ENCODE data around the gene PLA2G2C.

Gene PLA2G2C

DNA sequence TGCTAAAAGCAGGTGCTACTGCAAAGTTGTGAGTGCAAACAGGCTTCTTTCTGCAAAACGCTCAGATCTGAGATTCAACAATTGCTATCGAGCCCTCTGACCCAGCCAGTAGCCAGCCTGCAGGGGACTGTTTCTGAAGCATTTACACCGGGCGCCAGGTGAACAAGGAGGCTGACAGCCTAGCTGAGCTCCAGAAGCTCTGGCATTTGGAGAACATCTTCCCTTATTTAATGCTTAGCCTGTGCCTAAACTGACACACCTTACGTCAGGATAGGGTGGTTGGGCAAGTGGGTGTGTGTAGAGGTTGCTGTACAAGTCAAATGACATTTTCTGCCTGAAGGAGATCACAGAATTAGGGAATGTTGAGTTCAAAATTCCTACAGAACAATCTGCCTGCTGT lies 15.8 kb upstream of the PLA2G2C start:
- no peak for DNase-seq

- no peak for DNase-seq
Measured at GRCh38 chr1:20200966-20201365, 14.6 kb upstream of the PLA2G2C start.

- DNase-seq = no peak
Measured at GRCh38 chr1:20199840-20200239, 13.5 kb upstream of the PLA2G2C start.

- no peak for DNase-seq
Measured at GRCh38 chr1:20199403-20199802, 13.1 kb upstream of the PLA2G2C start.

DNA sequence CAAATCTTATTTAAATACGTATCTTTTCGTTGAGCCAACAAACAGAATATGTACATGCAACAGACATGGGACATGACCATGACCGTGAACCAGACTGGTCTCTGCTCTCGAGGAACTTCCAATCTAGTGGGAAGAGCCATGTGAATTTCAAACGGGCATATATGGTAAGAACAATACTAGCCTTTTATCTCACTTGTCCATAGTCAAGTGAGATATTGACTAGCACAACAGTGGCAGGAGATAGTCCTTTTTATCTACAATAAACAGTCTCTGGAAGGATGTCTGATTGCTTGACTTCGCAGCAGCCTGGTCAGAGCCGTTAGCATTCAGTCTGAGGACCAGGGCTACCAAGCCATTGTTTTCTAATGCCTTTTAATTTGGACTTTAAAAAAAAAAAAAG lies 12.6 kb upstream of the PLA2G2C start:
- DNase-seq = no peak

DNA sequence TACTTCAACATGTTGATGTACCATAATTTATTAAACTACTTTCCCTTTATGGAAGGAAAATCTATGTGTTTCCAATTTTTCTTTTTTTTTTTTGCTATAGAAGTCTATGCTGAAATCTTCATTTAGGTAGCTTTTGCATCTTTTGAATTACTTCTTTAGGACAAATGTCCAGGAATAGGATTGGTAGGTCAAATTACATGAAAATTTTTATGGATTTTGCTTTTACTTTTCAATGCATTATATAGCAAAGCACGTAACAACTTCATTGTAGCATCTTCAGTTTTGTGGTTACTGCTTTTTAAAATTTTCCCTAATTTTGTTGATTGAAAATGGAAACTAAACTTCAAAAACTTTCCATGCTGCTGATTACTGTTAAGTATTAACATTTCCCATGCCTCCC lies 12.0 kb upstream of the PLA2G2C start:
- DNase-seq = no peak

- no peak for DNase-seq
Measured at GRCh38 chr1:20197329-20197791, 11.0 kb upstream of the PLA2G2C start.

DNA sequence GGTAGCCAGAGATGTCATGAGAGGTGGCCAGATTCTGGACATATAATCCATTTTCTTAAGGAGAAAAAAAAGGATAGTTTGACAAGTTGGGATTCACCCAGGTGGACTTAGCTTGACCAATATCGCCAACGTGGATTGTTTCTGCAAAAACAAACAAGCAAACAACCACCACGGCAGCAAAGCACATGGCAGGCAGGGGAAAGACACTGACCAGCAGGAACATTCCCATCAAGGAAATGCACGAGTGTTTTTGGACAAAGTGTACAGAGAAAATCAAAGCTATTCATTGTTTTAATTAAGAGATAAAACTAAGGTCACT lies 9.1 kb upstream of the PLA2G2C start:
- DNase-seq = no peak

DNA sequence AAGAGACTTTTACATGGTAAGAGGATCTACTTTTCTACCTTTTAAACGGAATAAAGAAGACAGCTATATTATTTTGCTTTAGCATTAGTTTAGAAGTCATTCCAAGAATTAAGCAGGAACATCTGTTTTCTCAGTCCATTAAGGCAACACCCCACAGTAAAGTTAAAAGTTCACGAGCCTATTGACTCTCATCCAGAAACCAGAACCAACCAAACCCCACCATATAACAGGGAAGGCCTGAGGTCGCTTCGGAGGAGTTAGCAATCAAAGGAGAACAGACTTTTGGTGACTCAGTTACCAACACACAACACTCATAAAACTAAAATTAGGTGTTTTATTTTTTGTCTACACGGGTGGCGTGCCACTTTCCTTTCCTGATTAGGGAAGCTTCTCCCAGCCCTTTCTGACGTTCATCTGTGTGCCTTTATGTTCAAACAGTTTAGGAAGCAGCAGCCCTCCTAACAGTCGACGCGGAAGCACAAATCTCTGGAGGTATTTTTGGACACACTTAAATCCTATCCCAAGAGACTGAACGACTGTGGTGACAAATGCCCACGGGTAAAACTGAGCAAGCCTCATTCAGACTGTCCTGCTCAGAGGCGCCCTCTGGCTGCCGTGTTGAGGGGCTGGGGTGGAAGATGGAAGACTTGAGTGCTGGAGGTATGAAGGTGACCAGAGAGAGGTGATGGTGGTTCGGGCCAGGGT lies 8.6 kb upstream of the PLA2G2C start:
- DNase-seq = peak; percentile 78

DNA sequence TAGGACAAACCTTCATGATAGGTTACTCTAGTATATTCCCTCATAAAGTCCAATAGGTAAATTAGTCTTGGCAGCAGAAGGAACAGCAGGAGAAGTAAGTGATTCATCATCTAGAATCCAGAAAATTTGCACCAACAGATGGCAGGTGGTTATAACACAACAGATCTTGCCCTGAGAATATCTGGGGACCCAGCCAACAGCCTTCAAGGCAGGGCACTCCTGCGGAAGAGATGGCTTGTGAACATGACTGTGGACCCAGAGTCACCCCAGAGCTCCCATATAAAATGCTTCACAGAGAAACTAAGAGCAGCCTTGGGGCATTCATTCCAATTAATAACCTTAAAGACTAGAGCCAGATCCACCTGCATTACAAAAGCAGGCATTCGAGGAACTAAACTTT lies 7.9 kb upstream of the PLA2G2C start:
- no peak for DNase-seq

DNA sequence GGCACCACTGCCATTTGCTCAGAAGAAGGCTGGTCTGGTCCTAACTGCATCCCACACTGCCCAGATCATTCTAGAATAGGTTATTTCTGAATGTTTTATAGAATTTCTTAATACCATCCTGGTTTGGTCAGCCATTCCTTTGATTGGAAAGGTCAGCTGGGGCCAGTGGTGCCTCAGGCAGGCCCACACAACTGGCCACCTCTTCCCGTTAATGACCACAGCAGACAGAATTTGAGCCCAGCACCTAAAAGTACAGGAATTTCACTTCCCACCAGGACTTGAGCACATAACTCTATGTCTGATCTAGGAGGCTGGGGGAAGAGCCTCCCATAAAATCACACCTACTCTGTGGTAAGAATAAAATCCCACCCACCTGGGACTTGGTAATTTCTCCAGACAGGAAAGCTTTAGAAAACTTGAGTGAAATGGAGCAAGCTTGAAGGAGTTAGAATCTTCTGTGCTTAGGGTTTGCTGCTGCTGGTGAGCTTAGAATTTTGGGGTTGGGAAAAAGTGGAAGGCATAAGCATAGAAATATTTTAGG lies 6.6 kb upstream of the PLA2G2C start:
- no peak for DNase-seq

DNA sequence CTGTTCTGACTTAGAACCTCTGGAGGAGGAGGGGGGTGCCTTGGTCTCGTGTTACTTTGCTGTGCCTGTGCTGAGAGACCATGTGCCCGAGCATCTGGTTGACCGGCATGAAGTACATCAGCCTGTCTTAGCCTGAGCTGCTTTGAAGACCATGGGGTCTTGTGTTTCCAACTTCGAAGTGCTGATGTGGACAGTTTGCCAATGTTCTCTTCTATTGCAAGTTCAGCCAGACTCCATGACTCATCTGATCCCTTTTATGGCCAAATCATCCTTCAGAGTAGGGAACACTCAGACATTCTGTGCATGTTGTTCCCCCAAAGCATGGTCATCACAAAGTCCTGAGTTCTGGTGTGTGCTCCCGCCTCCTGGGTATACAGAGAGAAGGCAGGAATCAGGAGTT lies 6.0 kb upstream of the PLA2G2C start:
- DNase-seq = no peak

GRCh38 chr1:20191266-20191825 lies 5.0 kb upstream of the PLA2G2C start:
- no peak for DNase-seq

DNA sequence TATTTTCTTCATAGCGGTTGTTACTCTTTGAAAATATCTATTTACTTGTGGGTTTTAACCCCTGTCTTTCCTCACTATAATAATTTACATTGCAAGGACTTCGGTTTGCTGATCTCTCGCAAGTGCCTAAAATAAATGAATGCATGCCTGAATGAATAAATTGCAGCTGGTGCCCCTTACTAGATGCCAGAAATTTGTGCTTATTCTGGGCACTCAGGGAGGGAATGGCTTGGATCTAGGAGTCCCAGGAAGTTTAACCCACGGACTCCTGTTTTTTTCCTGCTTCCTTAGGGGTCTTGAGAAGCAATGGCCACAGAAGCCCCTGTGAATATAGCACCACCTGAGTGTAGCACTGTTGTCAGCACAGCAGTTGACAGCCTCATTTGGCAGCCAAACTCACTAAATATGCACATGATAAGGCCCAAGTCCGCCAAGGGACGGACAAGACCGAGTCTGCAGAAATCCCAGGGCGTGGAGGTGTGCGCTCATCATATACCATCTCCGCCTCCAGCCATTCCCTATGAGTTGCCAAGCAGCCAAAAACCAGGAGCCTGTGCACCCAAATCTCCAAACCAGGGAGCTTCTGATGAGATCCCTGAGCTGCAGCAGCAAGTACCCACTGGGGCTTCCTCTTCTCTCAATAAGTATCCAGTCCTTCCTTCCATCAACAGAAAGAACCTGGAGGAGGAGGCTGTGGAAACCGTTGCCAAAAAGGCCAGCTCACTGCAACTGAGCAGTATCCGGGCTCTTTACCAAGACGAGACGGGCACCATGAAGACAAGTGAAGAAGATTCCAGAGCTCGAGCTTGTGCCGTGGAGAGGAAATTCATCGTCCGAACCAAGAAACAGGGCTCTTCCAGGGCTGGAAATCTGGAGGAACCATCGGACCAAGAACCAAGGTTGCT lies 4.2 kb upstream of the PLA2G2C start:
- no peak for DNase-seq

- no peak for DNase-seq
Measured at GRCh38 chr1:20189664-20190063, 3.3 kb upstream of the PLA2G2C start.

DNA sequence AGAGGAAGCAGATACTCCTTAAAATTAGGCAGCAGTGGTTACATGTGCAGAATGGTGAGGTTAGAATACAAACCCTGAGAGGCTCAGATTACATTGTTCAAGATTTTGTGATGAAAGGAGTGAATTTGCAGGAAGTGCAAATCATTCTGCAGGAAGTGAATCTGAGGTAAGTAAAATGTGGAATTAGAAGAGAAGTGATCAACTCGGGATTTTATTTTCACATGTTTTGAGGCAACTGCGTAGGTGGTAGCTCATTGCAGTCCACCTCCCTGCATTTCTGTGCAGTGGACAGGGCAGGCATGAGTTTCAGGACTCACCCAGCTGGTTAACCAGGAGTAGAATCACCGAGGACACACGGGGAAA lies 2.1 kb upstream of the PLA2G2C start:
- no peak for DNase-seq

- DNase-seq = no peak
Measured at GRCh38 chr1:20187813-20188454, 1.6 kb upstream of the PLA2G2C start.

- DNase-seq = peak; percentile 32
Measured at GRCh38 chr1:20187103-20187812, 940 bp upstream of the PLA2G2C start.

- peak; percentile 54 for DNase-seq
Measured at GRCh38 chr1:20184997-20185833, 1.1 kb downstream of the PLA2G2C start.

- no peak for DNase-seq
Measured at GRCh38 chr1:20184481-20184900, 1.8 kb downstream of the PLA2G2C start.

DNA sequence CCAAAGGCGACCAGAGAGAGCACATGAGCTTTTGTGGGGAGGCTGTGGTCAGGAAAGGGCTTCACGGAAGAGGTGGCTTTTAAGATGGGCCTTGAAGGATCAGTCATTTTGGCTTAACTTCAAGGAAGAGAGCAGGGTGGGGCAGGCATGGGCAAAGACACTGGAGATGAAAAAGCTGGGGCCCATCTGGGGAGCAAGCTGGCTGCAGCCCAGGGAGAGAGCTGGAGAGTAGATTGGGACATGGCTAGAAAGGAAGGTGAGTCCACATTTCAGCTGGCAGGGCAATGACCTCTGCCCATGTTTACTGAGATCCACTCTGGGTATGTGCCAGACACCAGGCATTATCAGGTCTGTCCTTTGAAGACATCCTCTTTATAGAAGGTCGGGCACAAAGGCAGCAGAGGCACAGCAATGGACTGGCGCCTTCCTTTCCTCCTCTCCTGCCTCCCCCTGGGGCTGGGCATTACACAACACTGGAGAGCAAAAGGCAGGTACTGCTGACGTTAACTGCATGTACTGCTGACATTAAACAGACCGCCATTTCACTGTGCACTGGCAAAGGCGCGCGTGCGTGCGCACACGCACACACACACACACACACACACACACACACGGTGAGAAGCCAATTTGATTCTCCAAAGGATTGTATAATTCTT lies 2.6 kb downstream of the PLA2G2C start:
- no peak for DNase-seq
